ENCODE results near the gene TSR3. TPM values are rescaled to one million over a fixed set of nuclear protein-coding genes. Genes with fewer than 3 reads are reported as not detected.

Gene TSR3
- total and polyA plus RNA-seq, 2 of the 13 experiments (the other 11 are each of a cell fraction or from before 2014, with no cell fraction given), result 24.2 to 51.0 TPM

DNA sequence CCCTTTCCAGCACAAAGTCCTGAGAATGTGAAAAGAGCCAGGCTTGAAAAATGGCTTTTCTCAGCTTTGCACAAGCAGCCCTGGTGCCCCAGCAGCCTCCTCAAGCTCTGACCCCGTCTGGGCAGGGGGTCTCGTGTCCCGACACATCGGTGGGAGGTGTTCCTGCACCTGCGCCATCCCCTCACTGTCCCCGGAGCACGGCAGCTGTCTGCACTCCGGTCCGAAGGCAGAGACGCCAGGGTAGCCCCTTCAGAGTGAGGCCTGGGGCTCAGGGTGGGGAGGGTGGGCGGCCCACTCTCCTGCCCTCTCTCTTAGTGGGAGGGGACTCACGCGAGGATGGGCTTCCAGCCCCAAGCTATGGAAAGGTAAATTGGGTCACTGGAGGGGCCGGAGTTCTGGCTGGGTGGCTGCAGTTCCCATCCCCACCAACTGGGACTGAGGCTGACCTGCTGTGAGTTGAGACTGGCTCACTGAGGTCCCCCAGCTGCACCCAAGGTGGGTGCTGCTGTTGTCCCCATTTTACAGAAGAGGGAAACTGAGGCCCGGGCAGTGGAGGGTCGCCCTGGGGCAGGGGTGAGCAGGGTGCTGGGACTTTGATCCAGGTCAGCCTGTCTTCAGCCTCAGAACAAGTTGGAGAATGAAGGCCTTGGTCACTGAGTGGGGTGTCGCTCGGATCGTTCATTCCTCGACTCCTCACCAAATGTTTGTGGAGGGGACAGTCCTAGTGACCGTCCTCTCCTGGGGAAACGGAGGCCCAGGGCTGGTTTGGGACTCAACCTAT, 20.6 kb downstream of the TSR3 start (continued):
- TF ChIP-seq MXD4 (CRISPR knock-in tag; IDR thresholded peaks at IDR 0.05), result no peak
- TF ChIP-seq, protein P1, sequence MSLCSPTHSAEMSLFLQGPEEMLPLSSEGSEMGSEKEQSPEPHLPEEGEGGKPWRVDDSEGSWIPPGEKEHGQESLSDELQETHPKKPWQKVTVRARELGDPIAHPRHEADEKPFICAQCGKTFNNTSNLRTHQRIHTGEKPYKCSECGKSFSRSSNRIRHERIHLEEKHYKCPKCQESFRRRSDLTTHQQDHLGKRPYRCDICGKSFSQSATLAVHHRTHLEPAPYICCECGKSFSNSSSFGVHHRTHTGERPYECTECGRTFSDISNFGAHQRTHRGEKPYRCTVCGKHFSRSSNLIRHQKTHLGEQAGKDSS (CRISPR knock-in tag; IDR thresholded peaks at IDR 0.05; ENCODE audit: borderline replicate concordance, low read depth), result no peak
- no peak for TF ChIP-seq ZNF557 (CRISPR knock-in tag; IDR thresholded peaks at IDR 0.05)
- peak; percentile 81 for TF ChIP-seq KDM1A (CRISPR knock-in tag; IDR thresholded peaks at IDR 0.05)
- peak; percentile 26; the same call in 1 of the 2 replicates for TF ChIP-seq MYPOP (CRISPR knock-in tag; IDR thresholded peaks at IDR 0.05)
- no peak for TF ChIP-seq PLRG1 (conservative IDR thresholded peaks at IDR 0.05)
- TF ChIP-seq, protein P2, sequence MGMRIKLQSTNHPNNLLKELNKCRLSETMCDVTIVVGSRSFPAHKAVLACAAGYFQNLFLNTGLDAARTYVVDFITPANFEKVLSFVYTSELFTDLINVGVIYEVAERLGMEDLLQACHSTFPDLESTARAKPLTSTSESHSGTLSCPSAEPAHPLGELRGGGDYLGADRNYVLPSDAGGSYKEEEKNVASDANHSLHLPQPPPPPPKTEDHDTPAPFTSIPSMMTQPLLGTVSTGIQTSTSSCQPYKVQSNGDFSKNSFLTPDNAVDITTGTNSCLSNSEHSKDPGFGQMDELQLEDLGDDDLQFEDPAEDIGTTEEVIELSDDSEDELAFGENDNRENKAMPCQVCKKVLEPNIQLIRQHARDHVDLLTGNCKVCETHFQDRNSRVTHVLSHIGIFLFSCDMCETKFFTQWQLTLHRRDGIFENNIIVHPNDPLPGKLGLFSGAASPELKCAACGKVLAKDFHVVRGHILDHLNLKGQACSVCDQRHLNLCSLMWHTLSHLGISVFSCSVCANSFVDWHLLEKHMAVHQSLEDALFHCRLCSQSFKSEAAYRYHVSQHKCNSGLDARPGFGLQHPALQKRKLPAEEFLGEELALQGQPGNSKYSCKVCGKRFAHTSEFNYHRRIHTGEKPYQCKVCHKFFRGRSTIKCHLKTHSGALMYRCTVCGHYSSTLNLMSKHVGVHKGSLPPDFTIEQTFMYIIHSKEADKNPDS (CRISPR knock-in tag; IDR thresholded peaks at IDR 0.05), result 0 out of 2 replicates have a peak, but pooled peaks have one; percentile 8
- TF ChIP-seq ZNF142 (CRISPR knock-in tag; IDR thresholded peaks at IDR 0.05), result 0 out of 2 replicates have a peak, but pooled peaks have one; percentile 8
- TF ChIP-seq ZNF629 (CRISPR knock-in tag; conservative IDR thresholded peaks at IDR 0.05), result peak; percentile 93
- no peak; the same call in 1 of the 2 replicates for TF ChIP-seq STAG1 (CRISPR knock-in tag; IDR thresholded peaks at IDR 0.05)
- 0 out of 2 replicates have a peak, but pooled peaks have one; percentile 18 for TF ChIP-seq POGZ (CRISPR knock-in tag; IDR thresholded peaks at IDR 0.05)
- no peak for TF ChIP-seq TSC22D2 (CRISPR knock-in tag; IDR thresholded peaks at IDR 0.05; ENCODE audit: borderline replicate concordance)
- TF ChIP-seq SAFB2 (CRISPR knock-in tag; IDR thresholded peaks at IDR 0.05; ENCODE audit: borderline replicate concordance, low read depth), result no peak
- TF ChIP-seq MAX (IDR thresholded peaks at IDR 0.05), result 0 out of 2 replicates have a peak, but pooled peaks have one; percentile 11
- TF ChIP-seq SIN3A (IDR thresholded peaks at IDR 0.05; ENCODE audit: borderline replicate concordance, low read depth, low read length), result no peak
- TF ChIP-seq ZNF484 (CRISPR knock-in tag; IDR thresholded peaks at IDR 0.05; ENCODE audit: borderline replicate concordance, low read depth), result no peak
- no peak for TF ChIP-seq ZNF598 (CRISPR knock-in tag; IDR thresholded peaks at IDR 0.05; ENCODE audit: borderline replicate concordance)
